Measurements from ENCODE around the gene ERP44.

DNA sequence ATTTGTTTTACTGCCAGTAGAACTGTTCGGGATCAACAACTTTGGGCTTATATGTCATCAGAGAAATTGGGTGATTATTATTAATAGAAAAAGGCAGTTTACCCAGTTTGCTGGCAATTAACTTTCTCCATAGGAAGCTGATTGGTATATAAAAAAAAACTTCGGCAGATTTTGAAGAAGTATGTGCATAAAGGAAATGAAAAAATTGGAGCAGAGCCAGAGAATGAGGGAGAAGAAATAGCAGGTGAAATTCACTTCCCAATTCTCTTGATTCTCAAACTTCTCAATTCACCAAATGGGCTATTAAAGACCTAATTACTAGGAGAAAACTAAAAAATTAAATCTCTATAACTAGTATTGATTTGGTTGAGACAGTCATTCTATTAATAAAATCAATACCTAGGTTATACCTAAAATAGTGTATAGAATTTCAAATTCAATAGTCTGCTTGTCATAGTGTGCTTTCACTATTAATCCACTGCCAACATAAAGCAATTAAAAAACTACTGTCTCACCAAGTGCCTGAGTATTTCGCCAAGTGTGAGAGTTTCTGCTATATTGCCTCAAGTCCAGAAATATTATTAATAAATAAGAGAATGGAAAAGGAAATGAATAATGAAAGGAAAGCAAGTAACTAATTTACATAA, 144.8 kb downstream of the ERP44 start:
- TF ChIP-seq POLR2A (IDR thresholded peaks at IDR 0.05) (no peak), POLR2AphosphoS5 (IDR thresholded peaks at IDR 0.05) (no peak)
- TF ChIP-seq, protein P1, sequence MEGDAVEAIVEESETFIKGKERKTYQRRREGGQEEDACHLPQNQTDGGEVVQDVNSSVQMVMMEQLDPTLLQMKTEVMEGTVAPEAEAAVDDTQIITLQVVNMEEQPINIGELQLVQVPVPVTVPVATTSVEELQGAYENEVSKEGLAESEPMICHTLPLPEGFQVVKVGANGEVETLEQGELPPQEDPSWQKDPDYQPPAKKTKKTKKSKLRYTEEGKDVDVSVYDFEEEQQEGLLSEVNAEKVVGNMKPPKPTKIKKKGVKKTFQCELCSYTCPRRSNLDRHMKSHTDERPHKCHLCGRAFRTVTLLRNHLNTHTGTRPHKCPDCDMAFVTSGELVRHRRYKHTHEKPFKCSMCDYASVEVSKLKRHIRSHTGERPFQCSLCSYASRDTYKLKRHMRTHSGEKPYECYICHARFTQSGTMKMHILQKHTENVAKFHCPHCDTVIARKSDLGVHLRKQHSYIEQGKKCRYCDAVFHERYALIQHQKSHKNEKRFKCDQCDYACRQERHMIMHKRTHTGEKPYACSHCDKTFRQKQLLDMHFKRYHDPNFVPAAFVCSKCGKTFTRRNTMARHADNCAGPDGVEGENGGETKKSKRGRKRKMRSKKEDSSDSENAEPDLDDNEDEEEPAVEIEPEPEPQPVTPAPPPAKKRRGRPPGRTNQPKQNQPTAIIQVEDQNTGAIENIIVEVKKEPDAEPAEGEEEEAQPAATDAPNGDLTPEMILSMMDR (IDR thresholded peaks at IDR 0.05), result no peak

All from breast epithelium (tissue), 3 donors.